Naive thymus-derived CD4-positive, alpha-beta T cell (primary cell): ENCODE data around the gene IGSF22. TPM values are rescaled to one million over a fixed set of nuclear protein-coding genes. Genes with fewer than 3 reads are reported as not detected.
A peak's percentile ranks its signal among the peaks of the same experiment; 100 is the strongest.

Experiments
- ATAC-seq: fragments of 150-1000 bp; cut with Tn5 transposase; 2 replicates; pipeline ENCODE4 v1.10.0; 2021; ENCODE audit warnings: mild to moderate bottlenecking, moderate library complexity
- CTCF ChIA-PET: fragments of 350-600 bp; sonication (Branson Sonifier 250); formaldehyde crosslinking; loops from one replicate; lab custom pipeline; 2021; ENCODE audit warnings: antibody characterized with exemption; lab: Charles Lee
- POLR2A ChIA-PET: fragments of 350-600 bp; sonication (Branson Sonifier 250); formaldehyde crosslinking; loops from one replicate; lab custom pipeline; 2021; ENCODE audit warnings: antibody characterized with exemption, inconsistent platforms; lab: Charles Lee
- DNase-seq, 9 donors: peaks; one replicate each; pipeline versions ENCODE4 v3.0.0 to v3.0.0-alpha.2; 2020 to 2022; ENCODE audit warnings: mixed read lengths in 1 of 9
- H3K27ac ChIP-seq: one replicate; pipeline ENCODE4 v1.7.0; 2013; ENCODE audit warnings: mild to moderate bottlenecking, low read depth, low read length, moderate library complexity
- H3K27me3 ChIP-seq, 2 donors: one replicate each; pipeline ENCODE4 v1.7.0; 2013; ENCODE audit warnings: low read length in 2 of 2, mild to moderate bottlenecking in 2 of 2, moderate library complexity in 2 of 2; ENCODE audit not compliant: control insufficient read depth in 2 of 2, insufficient read depth in 2 of 2
- H3K36me3 ChIP-seq, 3 experiments: 1 replicate in 2 of 3; 2 replicates in 1 of 3; pipeline ENCODE4 v1.7.0; 2013; ENCODE audit warnings: low read length in 3 of 3, mild to moderate bottlenecking in 3 of 3, moderate library complexity in 1 of 3; ENCODE audit not compliant: insufficient read depth in 3 of 3, control insufficient read depth in 2 of 3
- H3K4me1 ChIP-seq, 2 donors: one replicate each; pipeline ENCODE4 v1.7.0; 2013; ENCODE audit warnings: low read length in 2 of 2, mild to moderate bottlenecking in 2 of 2, moderate library complexity in 1 of 2; ENCODE audit not compliant: control insufficient read depth in 2 of 2, insufficient read depth in 2 of 2
- H3K4me3 ChIP-seq: 2 replicates; pipeline ENCODE4 v1.7.0; 2013; ENCODE audit warnings: mild to moderate bottlenecking, low read length
- H3K9me3 ChIP-seq, 3 experiments: 1 replicate in 2 of 3; 2 replicates in 1 of 3; pipeline ENCODE4 v1.7.0; 2013; ENCODE audit warnings: low read length in 3 of 3; ENCODE audit not compliant: control insufficient read depth in 2 of 3
- H3K27ac Mint-ChIP-seq, 9 donors: one replicate each; pipeline ENCODE4 v1.8.0; 2020 to 2022; ENCODE audit warnings: mixed read lengths in 9 of 9, mild to moderate bottlenecking in 8 of 9, moderate library complexity in 5 of 9, inconsistent platforms in 2 of 9
- H3K27me3 Mint-ChIP-seq, 5 donors: one replicate each; pipeline ENCODE4 v1.8.0; 2021 to 2022; ENCODE audit warnings: mixed read lengths in 5 of 5, mild to moderate bottlenecking in 1 of 5
- H3K36me3 Mint-ChIP-seq, 5 donors: one replicate each; pipeline ENCODE4 v1.8.0; 2020 to 2022; ENCODE audit warnings: mixed read lengths in 5 of 5, mild to moderate bottlenecking in 3 of 5, inconsistent platforms in 1 of 5
- H3K4me1 Mint-ChIP-seq, 7 donors: one replicate each; pipeline ENCODE4 v1.8.0; 2020 to 2022; ENCODE audit warnings: mixed read lengths in 7 of 7, mild to moderate bottlenecking in 3 of 7, inconsistent platforms in 1 of 7
- H3K4me3 Mint-ChIP-seq, 10 donors: one replicate each; pipeline ENCODE4 v1.8.0; 2020 to 2022; ENCODE audit warnings: mild to moderate bottlenecking in 10 of 10, mixed read lengths in 10 of 10, moderate library complexity in 6 of 10, inconsistent platforms in 2 of 10
- H3K9me3 Mint-ChIP-seq, 11 donors: one replicate each; pipeline ENCODE4 v1.8.0; 2020 to 2022; ENCODE audit warnings: mixed read lengths in 11 of 11, mild to moderate bottlenecking in 4 of 11, inconsistent platforms in 1 of 11, moderate library complexity in 1 of 11
- intact Hi-C, 2 donors: fragments of 100-400 bp; cut with micrococcal nuclease; formaldehyde crosslinking; loops; one replicate each; pipeline ENCODE4 v1.15.1; 2023
- polyA plus RNA-seq, 2 donors: library from polyadenylated mRNA; unstranded; fragments of 300-500 nt; fragmentation: Illumina TruSeq; gene quantifications; one replicate each; pipeline ENCODE4 v1.2.3, GENCODE V29; 2021
- total RNA-seq, 6 experiments: library from RNA in 5 of 6; stranded (reverse) in 5 of 6; gene quantifications; 1 replicate in 5 of 6; 2 replicates in 1 of 6; pipeline ENCODE4 v1.2.3 and lab custom pipeline; 2021 to 2026

The IGSF22 gene
- total and polyA plus RNA-seq, 7 experiments from 2014 or later, result 1.5 to 5.8 (median 2.6) TPM

DNA sequence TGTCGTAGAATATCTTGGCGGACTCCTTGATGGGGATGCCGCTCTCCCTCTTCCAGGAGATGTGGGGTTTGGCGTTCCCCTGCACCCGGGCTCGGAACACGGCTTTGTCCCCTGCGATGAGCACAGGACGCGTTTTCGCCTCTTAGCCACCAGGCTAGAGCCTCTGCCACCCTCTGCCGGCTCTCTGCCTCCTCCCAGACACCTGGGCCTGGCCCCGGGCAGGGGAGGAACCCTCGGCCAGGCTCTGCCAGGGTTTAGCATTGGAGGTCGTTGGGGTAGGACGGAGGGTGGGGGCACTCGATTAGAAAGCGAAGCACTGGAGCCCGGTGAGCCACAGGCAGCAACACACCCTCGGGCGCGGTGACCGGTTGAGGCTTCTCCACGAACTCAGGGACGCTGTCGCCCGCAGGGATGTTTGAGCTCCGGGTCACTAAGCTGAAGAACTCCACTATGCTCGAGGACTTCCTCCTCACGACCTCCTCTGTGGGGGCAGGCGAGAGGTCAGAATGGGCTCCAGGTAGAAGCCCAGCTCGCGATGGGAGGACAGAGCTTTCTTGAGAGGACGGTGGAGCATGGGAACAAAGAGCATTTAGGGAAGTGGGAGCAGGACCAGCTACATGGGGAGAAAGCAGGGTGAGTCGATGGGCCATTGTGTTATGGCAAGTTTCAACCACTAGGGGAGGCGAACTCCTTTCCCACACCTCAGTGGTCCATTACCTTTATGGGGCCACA lies 4.3 kb downstream of the IGSF22 start:
- H3K36me3 Mint-ChIP-seq, result no peaks in the 10 kb centered on the region
- H3K9me3 Mint-ChIP-seq, result no peaks in the 10 kb centered on the region
- peaks cover 8 to 15% (median 9%) of the 10 kb centered on the region in 7 donors for H3K4me1 Mint-ChIP-seq
- CTCF ChIA-PET, result interaction anchor here (0.6 to 2.2 kb wide), 17 partner anchors 8 to 401 kb away, joined by 3 to 21 read pairs (median 4); partner anchors contain the start of genes SPTY2D1 and TMEM86A
- peak overlapping the region in 6 of 9 donors; percentile 39 to 89 (median 76) for H3K27ac Mint-ChIP-seq
- H3K27me3 ChIP-seq, result no peaks in the 10 kb centered on the region
- H3K4me3 ChIP-seq, result peak overlapping the region; percentile 72
- intact Hi-C loops, result loop anchor here (1.0 to 5.0 kb wide), 12 partner anchors 15 to 709 kb away; partner anchors contain the start of genes SPTY2D1 (in 2 of the 2), TMEM86A (in 2 of the 2), TSG101 (in 2 of the 2) and UEVLD (in 2 of the 2)
- H3K4me3 Mint-ChIP-seq, result peak overlapping the region; percentile 82 to 97 (median 92)
- H3K9me3 ChIP-seq, result no peaks in the 10 kb centered on the region
- peak; percentile 61 for ATAC-seq
- peak; percentile 15 to 51 (median 37) for DNase-seq
- peaks cover 0 to 3% (median 0%) of the 10 kb centered on the region in 3 experiments for H3K36me3 ChIP-seq
- H3K4me1 ChIP-seq, result peaks cover 0 to 5% of the 10 kb centered on the region in 2 donors
- peak overlapping the region; percentile 46 for H3K27ac ChIP-seq
- peaks cover 0 to 34% (median 0%) of the 10 kb centered on the region in 5 donors for H3K27me3 Mint-ChIP-seq
- POLR2A ChIA-PET, result interaction anchor here (0.6 to 1.9 kb wide), 14 partner anchors 9 to 908 kb away, joined by 3 to 10 read pairs (median 4); partner anchors contain the start of genes SPTY2D1, TMEM86A and TSG101

DNA sequence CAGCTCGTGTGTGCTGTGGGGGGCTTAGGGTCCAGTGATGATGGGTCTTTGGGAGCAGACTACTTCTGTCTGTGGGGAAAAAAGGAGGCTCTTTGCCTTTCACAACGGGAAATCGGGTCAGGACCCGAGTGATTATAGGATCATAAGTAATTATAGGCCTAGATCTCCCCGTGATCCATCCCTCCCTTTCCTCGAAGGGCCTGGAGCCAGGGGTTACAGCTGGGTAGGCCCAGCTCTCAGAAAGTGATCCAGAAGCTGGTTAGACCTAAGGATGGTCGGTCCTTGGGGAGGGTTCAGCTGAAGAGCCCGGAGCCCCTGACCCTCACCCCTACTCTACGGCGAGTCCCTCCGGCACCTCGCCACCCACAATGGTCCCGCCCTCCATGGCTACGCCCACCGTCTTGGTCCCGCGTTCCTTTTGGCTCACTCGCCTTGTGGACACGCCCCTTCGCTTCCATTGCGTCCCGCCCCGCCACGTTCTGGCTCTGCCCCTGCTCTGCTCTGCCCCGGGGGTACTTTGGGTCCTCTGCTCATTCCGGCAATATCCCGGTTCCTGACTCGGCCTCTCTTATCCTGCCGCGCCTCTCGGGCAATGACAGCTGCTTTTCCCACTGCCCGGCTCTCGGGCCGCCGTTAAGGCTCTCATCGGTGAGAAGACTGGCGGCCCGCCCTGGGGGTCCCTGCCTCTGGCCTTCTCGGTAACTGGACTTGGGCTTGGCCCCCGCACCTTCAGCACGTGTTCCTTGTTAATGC lies 5.0 kb downstream of the IGSF22 start:
- intact Hi-C loops, result loop anchor here (1.0 to 5.0 kb wide), 10 partner anchors 15 to 709 kb away; partner anchors contain the start of genes SPTY2D1 (in 2 of the 2), TMEM86A (in 2 of the 2), GTF2H1 (in 1 of the 2) and HPS5 (in 1 of the 2)
- POLR2A ChIA-PET, result interaction anchor here (0.6 to 1.9 kb wide), 9 partner anchors 9 to 194 kb away, joined by 3 to 10 read pairs (median 4); partner anchors contain the start of genes TMEM86A and TSG101

GRCh38 chr11:18720091-18720807 lies 5.7 kb downstream of the IGSF22 start:
- H3K27ac Mint-ChIP-seq, result peak overlapping the region in 5 of 9 donors; percentile 9 to 60 (median 39)
- peak overlapping the region; percentile 59 to 97 (median 92) for H3K4me3 Mint-ChIP-seq
- CTCF ChIA-PET, result no interaction called here

More for the DNA sequence above, 5.0 kb downstream of the IGSF22 start:
- peak; percentile 95 for ATAC-seq
- peaks cover 0 to 5% of the 10 kb centered on the region in 2 donors for H3K4me1 ChIP-seq
- peak overlapping the region; percentile 72 for H3K4me3 ChIP-seq
- H3K36me3 Mint-ChIP-seq, result no peaks in the 10 kb centered on the region
- peak overlapping the region in 6 of 9 donors; percentile 36 to 89 (median 59) for H3K27ac Mint-ChIP-seq
- CTCF ChIA-PET, result interaction anchor here (0.6 to 1.9 kb wide), 7 partner anchors 10 to 181 kb away, joined by 3 to 21 read pairs (median 4); partner anchors contain the start of gene SPTY2D1
- H3K4me1 Mint-ChIP-seq, result peaks cover 8 to 15% (median 9%) of the 10 kb centered on the region in 7 donors
- H3K27me3 Mint-ChIP-seq, result peaks cover 0 to 34% (median 0%) of the 10 kb centered on the region in 5 donors
- H3K27me3 ChIP-seq, result no peaks in the 10 kb centered on the region
- no peaks in the 10 kb centered on the region for H3K9me3 Mint-ChIP-seq
- H3K27ac ChIP-seq, result peak overlapping the region; percentile 46
- peak overlapping the region; percentile 82 to 97 (median 92) for H3K4me3 Mint-ChIP-seq
- H3K9me3 ChIP-seq, result no peaks in the 10 kb centered on the region
- DNase-seq, result peak; percentile 61 to 84 (median 76)
- H3K36me3 ChIP-seq, result peaks cover 0 to 3% (median 0%) of the 10 kb centered on the region in 3 experiments

DNA sequence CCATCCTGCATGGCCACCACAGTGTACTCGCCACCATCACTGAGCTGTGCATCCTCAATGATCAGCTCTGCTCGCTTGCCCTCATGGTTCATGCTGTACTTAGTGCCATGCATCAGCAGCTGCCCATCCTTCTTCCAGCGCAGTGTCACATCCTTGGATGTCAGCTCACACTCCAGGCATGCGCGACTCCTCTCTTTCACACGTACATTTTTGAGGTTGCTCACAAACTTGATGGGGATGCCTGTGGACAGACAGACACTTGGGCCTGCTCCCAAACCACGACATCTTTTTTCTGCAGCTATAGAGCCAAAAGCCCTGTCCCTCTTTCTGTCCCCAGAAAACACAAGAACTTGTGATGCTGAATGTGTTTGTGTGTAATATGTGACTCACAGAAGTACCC lies 10.5 kb downstream of the IGSF22 start:
- POLR2A ChIA-PET, result no interaction called here
- peaks cover 0 to 25% (median 0%) of the 10 kb centered on the region in 5 donors for H3K27me3 Mint-ChIP-seq
- no peak for DNase-seq

More at GRCh38 chr11:18720091-18720807, 5.7 kb downstream of the IGSF22 start:
- Histone ChIP-seq H3K4me1 (peaks cover 0 to 5% of the 10 kb centered on the region in 2 donors), H3K36me3 (peaks cover 0 to 3% (median 0%) of the 10 kb centered on the region in 3 experiments), H3K9me3 (no peaks in the 10 kb centered on the region), H3K4me3 (peak overlapping the region; percentile 72), H3K27me3 (no peaks in the 10 kb centered on the region), H3K27ac (peak overlapping the region; percentile 46)
- intact Hi-C loops, result loop anchor here (2.0 to 5.0 kb wide), 5 partner anchors 133 to 708 kb away; partner anchors contain the start of genes GTF2H1 (in 1 of the 2), HPS5 (in 1 of the 2), SAAL1 (in 1 of the 2) and SERGEF (in 1 of the 2)
- DNase-seq (no peak), ATAC-seq (no peak)
- Mint-ChIP-seq H3K9me3 (no peaks in the 10 kb centered on the region), H3K4me1 (peaks cover 8 to 15% (median 9%) of the 10 kb centered on the region in 7 donors), H3K27me3 (peaks cover 0 to 34% (median 0%) of the 10 kb centered on the region in 5 donors), H3K36me3 (no peaks in the 10 kb centered on the region)
- POLR2A ChIA-PET, result interaction anchor here (0.6 to 1.2 kb wide), 4 partner anchors 10 to 85 kb away, joined by 3 to 4 read pairs (median 3); no protein-coding TSS in a partner anchor

DNA sequence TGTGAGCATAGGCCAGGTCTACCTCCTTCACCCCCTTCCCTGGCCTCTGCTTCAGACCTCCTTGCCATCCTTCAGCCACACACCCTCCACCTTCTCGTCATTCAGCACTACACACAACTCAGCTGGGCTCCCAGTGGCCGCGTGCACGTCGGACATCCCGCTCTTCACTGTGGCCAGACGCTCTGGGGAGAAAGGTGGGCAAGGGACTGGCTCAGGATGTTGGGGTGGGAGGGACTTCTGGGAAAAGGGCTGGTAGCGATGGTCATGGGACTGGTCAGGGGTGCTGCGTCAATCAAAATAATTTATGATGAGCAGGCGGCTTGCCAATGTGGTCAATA lies 11.6 kb downstream of the IGSF22 start:
- POLR2A ChIA-PET, result interaction anchor here (1.3 kb wide), 1 partner anchor 9 kb away, joined by 3 read pairs; no protein-coding TSS in a partner anchor
- Mint-ChIP-seq H3K4me3 (no peak overlapping the region), H3K27me3 (peaks cover 0 to 25% (median 0%) of the 10 kb centered on the region in 5 donors), H3K36me3 (no peaks in the 10 kb centered on the region), H3K9me3 (no peaks in the 10 kb centered on the region), H3K27ac (no peak overlapping the region), H3K4me1 (peaks cover 0 to 3% (median 0%) of the 10 kb centered on the region in 7 donors)
- H3K9me3 ChIP-seq, result no peaks in the 10 kb centered on the region
- CTCF ChIA-PET, result no interaction called here
- H3K27ac ChIP-seq, result no peak overlapping the region
- DNase-seq (no peak), ATAC-seq (no peak)
- no peaks in the 10 kb centered on the region for H3K36me3 ChIP-seq
- H3K4me1 ChIP-seq, result no peaks in the 10 kb centered on the region
- intact Hi-C loops, result no loop called here
- H3K4me3 ChIP-seq, result no peak overlapping the region
- H3K27me3 ChIP-seq, result no peaks in the 10 kb centered on the region

More for the DNA sequence above, 10.5 kb downstream of the IGSF22 start:
- no peak overlapping the region for H3K27ac Mint-ChIP-seq
- no peak for ATAC-seq
- H3K27ac ChIP-seq, result no peak overlapping the region
- CTCF ChIA-PET, result no interaction called here
- H3K9me3 Mint-ChIP-seq, result no peaks in the 10 kb centered on the region
- H3K4me3 Mint-ChIP-seq, result no peak overlapping the region
- peaks cover 0 to 5% (median 2%) of the 10 kb centered on the region in 7 donors for H3K4me1 Mint-ChIP-seq
- H3K36me3 Mint-ChIP-seq, result no peaks in the 10 kb centered on the region
- H3K36me3 ChIP-seq, result no peaks in the 10 kb centered on the region
- no peaks in the 10 kb centered on the region for H3K4me1 ChIP-seq
- intact Hi-C loops, result no loop called here
- H3K27me3 ChIP-seq, result no peaks in the 10 kb centered on the region
- no peak overlapping the region for H3K4me3 ChIP-seq
- no peaks in the 10 kb centered on the region for H3K9me3 ChIP-seq
